B cell (primary cell): ENCODE results near the gene ANO2. TPM values are rescaled to one million over a fixed set of nuclear protein-coding genes. Genes with fewer than 3 reads are reported as not detected.

Experiments used
- ATAC-seq: fragments of 200-7000 bp; cut with Tn5 transposase; one replicate; pipeline ENCODE4 v1.10.0; 2021; ENCODE audit warnings: low read depth, mild to moderate bottlenecking, moderate number of reproducible peaks, moderate library complexity
- CTCF ChIA-PET: fragments of 350-600 bp; sonication (Branson Sonifier 250); formaldehyde crosslinking; loops from one replicate; lab custom pipeline; 2021; ENCODE audit warnings: antibody characterized with exemption, inconsistent platforms; lab: Charles Lee
- POLR2A ChIA-PET: fragments of 350-600 bp; sonication (Branson Sonifier 250); formaldehyde crosslinking; loops from one replicate; lab custom pipeline; 2021; ENCODE audit warnings: antibody characterized with exemption; lab: Charles Lee
- DNase-seq: peaks from one replicate; pipeline ENCODE4 v3.0.0; 2013
- H2AFZ ChIP-seq: 2 replicates; pipeline ENCODE4 v1.6.1; 2012; ENCODE audit warnings: mild to moderate bottlenecking, low read depth, low read length; ENCODE audit not compliant: insufficient read depth, poor library complexity, severe bottlenecking
- H3K27ac ChIP-seq, 2 donors: 1 replicate in 1 of 2; 2 replicates in 1 of 2; pipeline ENCODE4 v1.5.1; 2012 to 2013; ENCODE audit warnings: low read length in 2 of 2, mild to moderate bottlenecking in 2 of 2, moderate library complexity in 1 of 2
- H3K27me3 ChIP-seq, 4 experiments: fragments of 200-600 bp in 1 of 4; sonication (generic) in 1 of 4; replicated peaks in 1 of 4; 1 replicate in 2 of 4; 2 replicates in 2 of 4; pipeline versions ENCODE4 v1.6.1 to v1.7.0; 2013 to 2016; ENCODE audit warnings: low read length in 3 of 4, mild to moderate bottlenecking in 2 of 4, mixed read lengths in 1 of 4, moderate library complexity in 1 of 4; ENCODE audit not compliant: insufficient read depth in 4 of 4, control insufficient read depth in 3 of 4; ENCODE audit errors: control extremely low read depth in 1 of 4
- H3K36me3 ChIP-seq, 2 experiments: replicated peaks in 1 of 2; 1 replicate in 1 of 2; 2 replicates in 1 of 2; pipeline versions ENCODE4 v1.6.1 to v1.7.1; 2013; ENCODE audit warnings: low read length in 1 of 2; ENCODE audit not compliant: insufficient read depth in 2 of 2, control insufficient read depth in 1 of 2; ENCODE audit errors: control extremely low read depth in 1 of 2, extremely low read depth in 1 of 2
- H3K4me1 ChIP-seq, 2 donors: fragments of 200-600 bp in 1 of 2; sonication (generic) in 1 of 2; 1 replicate in 1 of 2; 2 replicates in 1 of 2; pipeline versions ENCODE4 v1.5.1 to v1.6.1; 2013 to 2017; ENCODE audit warnings: low read length in 2 of 2; ENCODE audit not compliant: control insufficient read depth in 2 of 2, insufficient read depth in 2 of 2
- H3K4me2 ChIP-seq: replicated peaks from 2 replicates; pipeline ENCODE3; 2012; ENCODE audit warnings: mild to moderate bottlenecking, low read depth, low read length; ENCODE audit not compliant: poor library complexity, severe bottlenecking
- H3K4me3 ChIP-seq, 5 experiments: fragments of 200-600 bp in 1 of 5; sonication (generic) in 1 of 5; 1 replicate in 3 of 5; 2 replicates in 2 of 5; pipeline versions ENCODE4 v1.5.1 to v1.7.0; 2011 to 2016; ENCODE audit warnings: low read length in 4 of 5, mild to moderate bottlenecking in 4 of 5, low read depth in 2 of 5, control low read depth in 1 of 5, moderate library complexity in 1 of 5; ENCODE audit not compliant: insufficient read depth in 1 of 5; ENCODE audit errors: control extremely low read depth in 1 of 5, extremely low read depth in 1 of 5
- H3K79me2 ChIP-seq: fragments of 200-600 bp; sonication (generic); one replicate; pipeline ENCODE4 v1.6.0; 2016; ENCODE audit warnings: low read length; ENCODE audit not compliant: control insufficient read depth, insufficient read depth
- H3K9ac ChIP-seq: fragments of 200-600 bp; sonication (generic); 2 replicates; pipeline ENCODE4 v1.6.1; 2017; ENCODE audit warnings: mild to moderate bottlenecking, low read length, moderate library complexity
- H3K9me3 ChIP-seq, 3 donors: one replicate each; pipeline versions ENCODE4 v1.6.1 to v1.7.1; 2013; ENCODE audit warnings: low read length in 2 of 3; ENCODE audit not compliant: control insufficient read depth in 2 of 3, insufficient read depth in 1 of 3; ENCODE audit errors: control extremely low read depth in 1 of 3
- H4K20me1 ChIP-seq: 2 replicates; pipeline ENCODE4 v1.6.0; 2012; ENCODE audit warnings: mild to moderate bottlenecking, low read length; ENCODE audit not compliant: insufficient read depth, control insufficient read depth, poor library complexity, severe bottlenecking
- H3K27ac Mint-ChIP-seq: one replicate; pipeline ENCODE4 v1.8.0; 2021; ENCODE audit warnings: mixed read lengths
- H3K27me3 Mint-ChIP-seq: one replicate; pipeline ENCODE4 v1.8.0; 2021; ENCODE audit warnings: mixed read lengths
- H3K4me1 Mint-ChIP-seq: one replicate; pipeline ENCODE4 v1.8.0; 2021; ENCODE audit warnings: mixed read lengths
- H3K4me3 Mint-ChIP-seq: one replicate; pipeline ENCODE4 v1.8.0; 2021; ENCODE audit warnings: mixed read lengths
- H3K9me3 Mint-ChIP-seq: one replicate; pipeline ENCODE4 v1.8.0; 2022; ENCODE audit warnings: mixed read lengths; ENCODE audit not compliant: insufficient read depth
- EZH2 ChIP-seq: IDR thresholded peaks from 2 replicates; pipeline ENCODE4 v1.6.1; 2012; ENCODE audit warnings: borderline replicate concordance, low read depth, mild to moderate bottlenecking, moderate library complexity, low read length; ENCODE audit not compliant: insufficient read depth, poor library complexity, severe bottlenecking
- WGBS: methylation state at CpG from one replicate; pipeline ENCODE4 v1.1.5; 2013; ENCODE audit warnings: missing lambda C conversion rate; ENCODE audit not compliant: insufficient coverage; 5-methylcytosine and 5-hydroxymethylcytosine counted together
- intact Hi-C: fragments of 100-400 bp; cut with micrococcal nuclease; formaldehyde crosslinking; loops from one replicate; pipeline ENCODE4 v1.10.0; 2022
- polyA plus RNA-seq: library from polyadenylated mRNA; depleted of rRNA; stranded (reverse); fragments of >200 nt; gene quantifications from 2 replicates; pipeline ENCODE4 v1.2.3, GENCODE V29; 2012
- total RNA-seq, 2 donors: library from RNA; stranded (reverse); fragments of 120-200 nt in 1 of 2; gene quantifications; 1 replicate in 1 of 2; 2 replicates in 1 of 2; pipeline versions ENCODE4 v1.2.3 to v1.2.4, GENCODE V29; 2013 to 2022
- TF ChIP-seq, protein P1 (sequence below): fragments of 200-600 bp; IDR thresholded peaks from one replicate; pipeline ENCODE4 v1.8.0; 2022; ENCODE audit warnings: antibody characterized with exemption, mild to moderate bottlenecking

Gene ANO2
- total and polyA plus RNA-seq, 2 donors (not counting 1 experiment from before 2014, with no cell fraction given) = not detected

DNA sequence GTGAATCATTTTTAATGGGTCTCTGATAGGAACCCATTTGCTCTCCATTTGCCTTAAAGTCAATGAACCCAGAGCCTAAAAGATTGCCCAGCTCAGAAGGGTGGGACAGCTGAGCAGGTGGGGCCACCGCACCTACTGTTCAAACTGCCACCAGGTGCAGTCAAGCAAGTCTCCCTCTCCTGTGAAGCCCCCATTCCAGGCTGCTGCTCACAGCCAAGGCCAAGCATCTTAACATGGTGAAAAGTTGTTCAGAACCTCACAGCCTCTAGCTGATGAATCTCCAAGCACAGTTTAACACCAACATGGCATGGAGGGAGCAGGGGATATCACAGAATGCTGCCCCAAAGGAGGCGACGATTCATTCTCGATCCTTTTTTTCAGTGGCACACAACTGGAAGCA is 29.5 kb downstream of the ANO2 start:
- ATAC-seq = no peak
- Mint-ChIP-seq H3K4me1 (no peaks in the 10 kb centered on the region), H3K27me3 (peaks cover 17% of the 10 kb centered on the region), H3K27ac (no peak overlapping the region), H3K4me3 (no peak overlapping the region), H3K9me3 (no peaks in the 10 kb centered on the region)
- Histone ChIP-seq H4K20me1 (no peaks in the 10 kb centered on the region), H3K4me2 (no peak overlapping the region), H3K4me1 (no peaks in the 10 kb centered on the region), H2AFZ (no peak overlapping the region), H3K27ac (no peak overlapping the region), H3K79me2 (no peaks in the 10 kb centered on the region), H3K27me3 (peaks cover 0 to 2% (median 1%) of the 10 kb centered on the region in 4 experiments), H3K36me3 (no peaks in the 10 kb centered on the region), H3K4me3 (no peak overlapping the region), H3K9ac (no peak overlapping the region), H3K9me3 (no peaks in the 10 kb centered on the region)
- POLR2A ChIA-PET = no interaction called here
- no peak for DNase-seq
- intact Hi-C loops = no loop called here
- TF ChIP-seq, protein P1, sequence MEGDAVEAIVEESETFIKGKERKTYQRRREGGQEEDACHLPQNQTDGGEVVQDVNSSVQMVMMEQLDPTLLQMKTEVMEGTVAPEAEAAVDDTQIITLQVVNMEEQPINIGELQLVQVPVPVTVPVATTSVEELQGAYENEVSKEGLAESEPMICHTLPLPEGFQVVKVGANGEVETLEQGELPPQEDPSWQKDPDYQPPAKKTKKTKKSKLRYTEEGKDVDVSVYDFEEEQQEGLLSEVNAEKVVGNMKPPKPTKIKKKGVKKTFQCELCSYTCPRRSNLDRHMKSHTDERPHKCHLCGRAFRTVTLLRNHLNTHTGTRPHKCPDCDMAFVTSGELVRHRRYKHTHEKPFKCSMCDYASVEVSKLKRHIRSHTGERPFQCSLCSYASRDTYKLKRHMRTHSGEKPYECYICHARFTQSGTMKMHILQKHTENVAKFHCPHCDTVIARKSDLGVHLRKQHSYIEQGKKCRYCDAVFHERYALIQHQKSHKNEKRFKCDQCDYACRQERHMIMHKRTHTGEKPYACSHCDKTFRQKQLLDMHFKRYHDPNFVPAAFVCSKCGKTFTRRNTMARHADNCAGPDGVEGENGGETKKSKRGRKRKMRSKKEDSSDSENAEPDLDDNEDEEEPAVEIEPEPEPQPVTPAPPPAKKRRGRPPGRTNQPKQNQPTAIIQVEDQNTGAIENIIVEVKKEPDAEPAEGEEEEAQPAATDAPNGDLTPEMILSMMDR = no peak
- CTCF ChIA-PET = no interaction called here
- 100% methylated on average over 1 of the region's 4 CpGs for WGBS

DNA sequence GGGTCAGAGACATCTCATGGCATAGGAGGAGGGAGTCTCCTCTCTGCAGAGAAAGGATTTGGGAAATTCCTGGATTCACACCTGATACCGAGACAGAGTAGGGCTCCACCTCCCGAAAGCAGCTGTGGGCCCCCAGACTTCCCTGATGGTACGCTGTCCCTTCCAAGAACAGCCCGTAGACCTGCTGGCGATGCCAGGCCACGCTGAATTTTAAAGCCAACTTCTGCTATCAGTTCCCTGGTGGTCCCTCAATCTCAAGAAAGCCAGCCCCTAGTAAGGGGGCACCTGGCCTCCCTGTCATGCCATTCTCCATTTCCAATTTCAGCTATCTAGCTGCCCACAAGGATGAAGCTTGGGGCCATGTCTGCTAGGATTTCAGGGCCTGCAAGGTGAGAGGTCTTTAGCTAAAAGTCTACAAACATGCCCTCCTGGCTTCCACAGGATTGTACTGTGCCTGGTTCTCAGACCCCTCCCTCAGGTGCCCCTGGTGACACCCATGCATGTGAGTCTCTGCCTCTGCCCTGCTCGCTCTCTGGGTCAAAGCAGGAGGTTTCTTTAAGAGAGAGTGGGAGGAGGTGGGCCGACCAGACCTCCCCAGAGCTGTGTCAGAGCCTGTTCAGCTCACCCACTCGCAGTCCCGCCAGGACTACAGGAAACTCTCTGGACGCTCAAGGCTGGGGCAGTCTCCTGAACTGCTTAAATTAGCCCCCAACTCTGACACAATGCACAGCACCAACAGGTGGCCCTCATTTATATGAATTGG is 30.5 kb downstream of the ANO2 start:
- POLR2A ChIA-PET = no interaction called here
- CTCF ChIA-PET = no interaction called here
- TF ChIP-seq EZH2 = no peak
- TF ChIP-seq, protein P1 = no peak

More for the DNA sequence above, 30.5 kb downstream of the ANO2 start:
- H3K27ac ChIP-seq = no peak overlapping the region
- ATAC-seq (no peak), DNase-seq (no peak)
- H3K27ac Mint-ChIP-seq = no peak overlapping the region
- no peaks in the 10 kb centered on the region for H4K20me1 ChIP-seq
- peaks cover 18% of the 10 kb centered on the region for H3K27me3 Mint-ChIP-seq
- H3K4me1 ChIP-seq = no peaks in the 10 kb centered on the region
- no peaks in the 10 kb centered on the region for H3K4me1 Mint-ChIP-seq
- no peaks in the 10 kb centered on the region for H3K79me2 ChIP-seq
- H2AFZ ChIP-seq = no peak overlapping the region
- H3K27me3 ChIP-seq = peaks cover 0 to 4% (median 1%) of the 10 kb centered on the region in 4 experiments
- no peak overlapping the region for H3K4me3 Mint-ChIP-seq
- no peak overlapping the region for H3K4me2 ChIP-seq
- no peak overlapping the region for H3K9ac ChIP-seq
- intact Hi-C loops = no loop called here
- 92% methylated on average over 10 of the region's 11 CpGs for WGBS
- no peaks in the 10 kb centered on the region for H3K36me3 ChIP-seq
- H3K4me3 ChIP-seq = no peak overlapping the region
- no peaks in the 10 kb centered on the region for H3K9me3 ChIP-seq
- no peaks in the 10 kb centered on the region for H3K9me3 Mint-ChIP-seq
